Measurements from ENCODE around the gene PLEKHG7.
A peak's percentile ranks its signal among the peaks of the same experiment; 100 is the strongest.
"Not testable (repeated sequence)": the region's sequence is repeated elsewhere in the genome, so short reads cannot be mapped to it uniquely, and the experiment has no call there.

Gene PLEKHG7

GRCh38 chr12:92717202-92717601 lies 14.4 kb downstream of the PLEKHG7 start:
- DNase-seq, result peak; percentile 24

GRCh38 chr12:92718483-92718990 lies 15.7 kb downstream of the PLEKHG7 start:
- no peak for DNase-seq

- no peak for DNase-seq
These were observed 16.9 kb downstream of the PLEKHG7 start for GRCh38 chr12:92719674-92720073.

GRCh38 chr12:92721130-92721529 lies 18.3 kb downstream of the PLEKHG7 start:
- DNase-seq, result no peak

- no peak for DNase-seq
These were observed 18.9 kb downstream of the PLEKHG7 start for GRCh38 chr12:92721656-92722055.

- DNase-seq, result no peak
These were observed 20.1 kb downstream of the PLEKHG7 start for GRCh38 chr12:92722897-92723296.

- DNase-seq, result no peak
These were observed 24.1 kb downstream of the PLEKHG7 start for GRCh38 chr12:92726850-92727249.

GRCh38 chr12:92729773-92730305 lies 27.1 kb downstream of the PLEKHG7 start:
- no peak for DNase-seq

- DNase-seq, result no peak
These were observed 28.0 kb downstream of the PLEKHG7 start for GRCh38 chr12:92730758-92731157.

GRCh38 chr12:92732216-92732615 lies 29.4 kb downstream of the PLEKHG7 start:
- no peak for DNase-seq

GRCh38 chr12:92732716-92733115 lies 29.9 kb downstream of the PLEKHG7 start:
- no peak for DNase-seq

- no peak for DNase-seq
These were observed 30.4 kb downstream of the PLEKHG7 start for GRCh38 chr12:92733181-92733580.

- DNase-seq, result no peak
These were observed 30.9 kb downstream of the PLEKHG7 start for GRCh38 chr12:92733661-92734060.

- no peak for DNase-seq
These were observed 32.4 kb downstream of the PLEKHG7 start for GRCh38 chr12:92735131-92735721.

- no peak for DNase-seq
These were observed 33.8 kb downstream of the PLEKHG7 start for GRCh38 chr12:92736605-92737004.

- no peak for DNase-seq
These were observed 35.4 kb downstream of the PLEKHG7 start for GRCh38 chr12:92737855-92738850.

- no peak for DNase-seq
These were observed 36.3 kb downstream of the PLEKHG7 start for GRCh38 chr12:92739113-92739512.

- no peak for DNase-seq
These were observed 37.6 kb downstream of the PLEKHG7 start for GRCh38 chr12:92740411-92740810.

- DNase-seq, result no peak
These were observed 40.2 kb downstream of the PLEKHG7 start for GRCh38 chr12:92743026-92743425.

- peak; percentile 66 for DNase-seq
These were observed 43.2 kb downstream of the PLEKHG7 start for GRCh38 chr12:92745856-92746550.

- no peak for DNase-seq
These were observed 44.4 kb downstream of the PLEKHG7 start for GRCh38 chr12:92747151-92747550.

- not testable (repeated sequence) for DNase-seq
These were observed 46.9 kb downstream of the PLEKHG7 start for GRCh38 chr12:92749691-92750090.

Data from midbrain (tissue), 1 donor.